ENCODE data around the gene CDKL5.
A peak's percentile ranks its signal among the peaks of the same experiment; 100 is the strongest.
"Not testable (repeated sequence)": the region's sequence is repeated elsewhere in the genome, so short reads cannot be mapped to it uniquely, and the experiment has no call there.

CDKL5 gene

GRCh38 chrX:18425199-18426003 is at the start of gene CDKL5:
Gene CDKL5 (plus strand): TSS chrX:18425608. CDS start chrX:18507097, 81,489 bp downstream.
- DNase-seq = peak; percentile 98

GRCh38 chrX:18377796-18378195 is 47.6 kb upstream of the CDKL5 start:
- peak; percentile 61 for DNase-seq

GRCh38 chrX:18389966-18390365 is 35.4 kb upstream of the CDKL5 start:
- no peak for DNase-seq

DNA sequence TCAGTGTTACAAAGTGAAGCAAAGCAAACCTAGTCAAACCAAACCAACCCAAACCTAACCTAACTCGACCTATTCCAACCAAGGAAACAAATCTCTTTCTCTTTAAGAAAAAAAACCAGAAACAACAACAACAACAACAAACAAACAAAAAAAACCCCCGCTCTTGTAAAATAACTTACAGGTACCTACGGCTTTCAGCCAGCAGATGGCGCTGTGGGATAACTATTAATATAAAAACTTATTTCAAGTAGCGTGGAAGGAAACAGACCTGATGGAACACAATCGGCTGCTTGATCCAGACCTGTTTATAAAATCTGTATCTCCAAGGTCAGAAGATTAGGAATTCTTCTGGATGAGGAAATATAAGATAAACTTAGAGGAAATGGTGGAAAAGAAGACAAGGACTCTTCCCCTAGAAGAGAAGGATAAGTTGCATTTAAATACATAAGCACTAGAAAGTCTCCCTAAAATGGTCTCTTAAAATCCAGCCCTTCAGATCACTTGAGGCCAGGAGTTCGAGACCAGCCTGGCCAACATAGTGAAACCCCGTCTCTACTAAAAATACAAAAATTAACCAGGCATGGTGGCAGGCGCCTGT is 34.4 kb upstream of the CDKL5 start:
- peak; percentile 86 for DNase-seq

DNA sequence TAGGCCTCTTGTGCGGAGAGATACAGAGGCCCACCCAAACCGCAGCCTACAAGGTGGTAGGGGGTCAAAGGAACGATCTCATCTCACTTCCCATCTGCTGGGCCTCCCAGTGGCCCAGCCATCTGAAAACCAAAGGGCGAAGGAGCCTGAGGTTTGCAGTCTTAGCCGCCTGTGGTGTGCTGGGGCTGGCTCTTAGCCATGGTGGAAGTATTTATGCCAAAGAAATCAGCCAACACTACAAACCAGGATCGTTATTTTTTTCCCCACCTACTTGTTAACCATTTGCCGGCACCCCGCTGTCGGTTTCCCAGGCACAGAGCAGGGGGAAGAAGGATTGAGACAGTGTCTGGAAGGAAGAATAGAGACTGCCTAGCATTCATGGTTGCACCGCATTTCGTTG is 30.9 kb upstream of the CDKL5 start:
- no peak for DNase-seq

DNA sequence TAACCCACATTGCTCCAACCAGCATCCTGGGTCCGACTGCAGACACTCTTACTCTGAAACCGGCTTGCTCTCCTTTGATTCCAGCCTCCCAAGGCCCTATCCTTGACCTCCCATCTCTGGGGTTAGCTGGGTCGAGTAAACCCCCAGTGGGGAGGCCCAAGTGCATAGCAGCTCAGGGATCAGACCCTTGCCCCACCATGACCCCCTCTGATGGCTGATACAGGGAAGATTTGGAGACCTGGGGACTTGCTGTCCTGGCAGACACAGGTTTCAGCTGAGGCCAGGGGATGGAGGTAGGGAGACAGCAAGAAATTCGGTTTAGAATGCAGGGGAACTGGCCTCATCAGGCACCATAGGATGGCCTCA is 23.6 kb upstream of the CDKL5 start:
- DNase-seq = no peak

- no peak for DNase-seq
Measured at GRCh38 chrX:18406531-18407266, 18.7 kb upstream of the CDKL5 start.

- no peak for DNase-seq
Measured at GRCh38 chrX:18410038-18410437, 15.4 kb upstream of the CDKL5 start.

DNA sequence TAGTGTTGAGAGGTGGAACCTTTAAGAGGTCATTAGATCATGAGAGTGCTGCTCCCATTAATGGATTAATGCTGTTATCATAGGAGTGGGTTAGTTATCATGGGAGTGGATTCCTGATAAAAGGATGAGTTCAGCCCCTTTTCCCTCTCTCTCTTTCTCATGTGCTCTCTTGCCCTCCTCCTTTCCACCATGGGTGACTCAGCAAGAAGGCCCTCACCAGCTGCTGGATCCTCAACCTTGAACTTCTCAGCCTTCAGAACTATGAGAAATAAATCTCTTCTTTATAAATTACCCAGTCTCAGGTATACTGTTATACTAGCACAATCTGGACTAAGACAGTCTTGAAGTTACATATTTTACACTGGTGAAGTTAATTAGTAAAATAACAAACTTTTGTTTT is 10.0 kb upstream of the CDKL5 start:
- no peak for DNase-seq

DNA sequence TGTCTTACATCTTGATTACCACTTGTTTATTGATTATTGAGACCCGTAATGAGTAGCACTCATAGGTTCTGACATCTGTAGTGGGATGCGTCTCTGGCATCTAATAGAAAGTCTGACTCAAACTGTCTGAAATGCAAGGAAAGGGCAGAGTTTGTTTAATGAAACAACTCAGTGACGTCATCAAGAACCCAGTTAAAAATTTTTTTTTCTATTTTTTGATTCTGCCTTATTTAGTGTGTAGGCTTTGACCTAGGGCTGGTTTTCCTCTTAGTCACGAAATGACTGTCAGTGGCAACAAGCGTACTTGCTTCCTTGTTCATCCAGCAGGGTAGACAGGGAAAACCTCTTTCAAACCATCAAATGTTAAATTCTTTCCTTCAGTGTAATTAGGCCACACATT is 3.1 kb upstream of the CDKL5 start:
- DNase-seq = no peak

DNA sequence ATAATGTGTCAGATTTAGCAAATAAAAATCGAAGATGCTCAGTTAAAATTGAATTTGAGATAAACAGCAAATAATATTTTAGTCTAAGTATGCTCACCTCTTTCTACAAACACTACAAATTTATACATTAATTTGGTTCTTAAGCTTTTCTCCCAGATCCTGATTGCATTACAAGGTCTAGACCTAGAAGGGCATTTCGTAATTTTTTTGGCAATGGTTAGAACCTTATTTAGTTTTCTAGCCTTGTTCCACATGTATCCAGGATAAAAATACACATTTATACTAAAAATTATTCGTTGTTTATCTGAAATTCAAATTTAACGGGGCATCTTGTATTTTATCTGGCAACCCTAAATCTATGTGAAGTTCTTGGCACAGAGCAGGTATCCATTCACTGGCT is 2.5 kb upstream of the CDKL5 start:
- DNase-seq = no peak

GRCh38 chrX:18424482-18425198 is 768 bp upstream of the CDKL5 start:
- DNase-seq = peak; percentile 65

- DNase-seq = no peak
Measured at GRCh38 chrX:18426004-18426320, 554 bp downstream of the CDKL5 start.

- DNase-seq = no peak
Measured at GRCh38 chrX:18428006-18428405, 2.6 kb downstream of the CDKL5 start.

DNA sequence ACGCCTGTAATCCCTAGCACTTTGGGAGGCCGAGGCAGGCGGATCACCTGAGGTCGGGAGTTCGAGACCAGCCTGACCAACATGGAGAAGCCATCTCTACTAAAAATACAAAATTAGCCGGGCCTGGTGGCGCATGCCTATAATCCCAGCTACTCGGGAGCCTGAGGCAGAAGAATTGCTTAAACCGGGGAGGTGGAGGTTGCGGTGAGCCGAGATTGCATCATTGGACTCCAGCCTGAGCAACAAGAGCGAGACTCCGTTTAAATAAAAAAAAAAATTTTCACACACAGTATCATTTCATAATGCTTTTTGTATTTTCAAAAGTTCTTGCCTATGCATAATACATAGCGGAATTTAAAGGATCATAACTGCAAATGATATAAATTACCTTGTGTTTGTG is 7.9 kb downstream of the CDKL5 start:
- DNase-seq = not testable (repeated sequence)

DNA sequence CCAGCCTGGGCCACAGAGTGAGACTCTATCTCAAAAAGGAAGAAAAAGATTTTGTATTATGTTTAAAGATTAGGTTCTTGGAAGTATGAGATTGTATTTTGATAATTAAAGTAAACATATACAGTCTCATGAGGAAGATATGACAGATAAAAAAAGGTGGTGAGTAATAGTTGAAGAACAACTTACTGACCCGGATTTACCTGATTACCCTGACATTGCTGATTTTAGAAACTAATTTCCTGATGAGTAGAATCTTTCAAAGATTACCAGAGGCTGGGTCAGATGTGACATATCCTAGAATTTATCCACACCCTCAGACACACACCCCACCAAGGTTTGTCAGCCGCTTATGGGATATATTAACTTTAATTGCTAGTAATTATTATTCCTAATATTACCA is 9.5 kb downstream of the CDKL5 start:
- DNase-seq = no peak

DNA sequence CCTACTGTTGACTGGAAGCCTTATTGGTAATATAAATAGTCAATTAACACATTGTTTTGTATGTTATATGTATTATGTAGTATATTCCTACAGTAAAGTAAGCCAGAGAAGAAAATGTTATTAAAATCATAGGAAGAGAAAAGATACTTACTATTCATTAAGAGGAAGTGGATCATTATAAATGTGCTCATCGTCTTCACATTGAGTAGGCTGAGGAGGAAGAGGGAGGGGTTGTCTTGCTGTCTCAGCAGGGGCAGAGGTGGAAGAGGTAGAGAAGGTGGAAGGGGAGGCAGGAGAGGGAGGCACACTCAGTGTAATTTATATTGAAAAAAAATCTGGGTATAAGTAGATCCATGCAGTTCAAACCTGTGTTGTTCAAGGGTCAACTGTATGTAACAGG is 10.6 kb downstream of the CDKL5 start:
- DNase-seq = no peak

- DNase-seq = no peak
Measured at GRCh38 chrX:18440835-18441234, 15.4 kb downstream of the CDKL5 start.

DNA sequence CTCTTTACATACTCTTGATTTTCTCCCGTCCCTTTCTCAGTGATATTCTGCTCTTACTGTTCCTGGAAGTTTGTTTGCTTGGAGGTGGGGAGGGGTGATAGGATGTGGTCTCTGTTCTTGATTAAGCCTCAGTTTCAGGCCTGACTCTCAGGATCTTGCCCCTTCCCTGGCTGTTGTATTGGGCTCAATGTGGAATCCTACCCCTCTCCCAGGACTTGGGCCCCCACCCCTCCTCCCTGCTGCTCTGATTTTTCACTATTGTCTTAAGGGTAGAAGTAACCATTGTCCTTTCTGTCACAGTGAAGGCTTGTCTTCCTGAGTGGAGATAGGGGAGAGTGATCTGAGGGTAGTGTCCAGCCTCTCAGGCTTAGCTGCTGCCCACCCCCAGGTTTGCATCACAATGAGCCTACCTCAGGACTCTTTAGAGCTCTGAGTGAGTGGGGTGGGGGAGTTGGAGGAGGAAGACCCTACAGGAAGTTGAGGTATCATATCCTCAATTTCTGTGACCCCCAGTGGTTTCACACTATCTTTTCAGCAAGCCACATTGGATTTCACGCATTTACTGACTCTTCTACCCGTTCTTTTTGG is 16.5 kb downstream of the CDKL5 start:
- DNase-seq = no peak

- DNase-seq = no peak
Measured at GRCh38 chrX:18448416-18448815, 23.0 kb downstream of the CDKL5 start.

GRCh38 chrX:18449236-18449635 is 23.8 kb downstream of the CDKL5 start:
- DNase-seq = no peak

GRCh38 chrX:18455384-18455783 is 30.0 kb downstream of the CDKL5 start:
- no peak for DNase-seq

- DNase-seq = no peak
Measured at GRCh38 chrX:18457000-18457399, 31.6 kb downstream of the CDKL5 start.

All from activated effector memory CD4-positive, alpha-beta T cell treated with anti-CD3 and anti-CD28 coated beads, Interleukin-2, amount 50 U/mL, for 16 hours (primary cell).